HG02938 (cell line): ENCODE results near the gene ANTKMT.
A peak's percentile ranks its signal among the peaks of the same experiment; 100 is the strongest.

Source experiments
- ATAC-seq: cut with Tn5 transposase; IDR thresholded peaks from one replicate; pipeline ENCODE4 v1.9.1; 2021; ENCODE audit warnings: mild to moderate bottlenecking, moderate library complexity; ENCODE audit not compliant: unreplicated experiment

Gene ANTKMT

GRCh38 chr16:720990-721764 lies at the start of gene ANTKMT:
TSS of gene ANTKMT (plus strand) at chr16:721146. CDS start at chr16:721275, 129 bp downstream.
- ATAC-seq, result peak; percentile 50

GRCh38 chr16:671353-672131 lies 49.4 kb upstream of the ANTKMT start:
- no peak for ATAC-seq

- no peak for ATAC-seq
These were observed 48.6 kb upstream of the ANTKMT start for GRCh38 chr16:672371-672770.

- ATAC-seq, result no peak
These were observed 48.1 kb upstream of the ANTKMT start for GRCh38 chr16:672851-673250.

GRCh38 chr16:673399-673991 lies 47.5 kb upstream of the ANTKMT start:
- no peak for ATAC-seq

GRCh38 chr16:674214-674881 lies 46.6 kb upstream of the ANTKMT start:
- no peak for ATAC-seq

GRCh38 chr16:674968-675883 lies 45.7 kb upstream of the ANTKMT start, which contains the start of gene RHBDL1:
TSS of gene RHBDL1 (plus strand) at chr16:675671. CDS start at chr16:675791, 120 bp downstream.
- no peak for ATAC-seq

GRCh38 chr16:675884-676564 lies 44.9 kb upstream of the ANTKMT start:
- no peak for ATAC-seq

- no peak for ATAC-seq
These were observed 44.4 kb upstream of the ANTKMT start for GRCh38 chr16:676565-676902.

- no peak for ATAC-seq
These were observed 44.0 kb upstream of the ANTKMT start for GRCh38 chr16:676913-677312.

GRCh38 chr16:677316-678190 lies 43.4 kb upstream of the ANTKMT start:
- no peak for ATAC-seq

- no peak for ATAC-seq
These were observed 42.6 kb upstream of the ANTKMT start for GRCh38 chr16:678209-678857.

GRCh38 chr16:678858-679813 lies 41.8 kb upstream of the ANTKMT start:
- ATAC-seq, result no peak

GRCh38 chr16:679814-680624 lies 40.9 kb upstream of the ANTKMT start, which contains the start of gene STUB1:
TSS of gene STUB1 (plus strand) at chr16:680410. CDS start at chr16:680526, 116 bp downstream.
- ATAC-seq, result no peak

GRCh38 chr16:680625-680945 lies 40.4 kb upstream of the ANTKMT start:
- ATAC-seq, result no peak
